ENCODE measurements around the gene SLC23A3. TPM values are rescaled to one million over a fixed set of nuclear protein-coding genes. Genes with fewer than 3 reads are reported as not detected.
"Not testable (repeated sequence)": the region's sequence is repeated elsewhere in the genome, so short reads cannot be mapped to it uniquely, and the experiment has no call there.

Gene SLC23A3
- polyA plus RNA-seq, 1 experiment, result 0.53 TPM

DNA sequence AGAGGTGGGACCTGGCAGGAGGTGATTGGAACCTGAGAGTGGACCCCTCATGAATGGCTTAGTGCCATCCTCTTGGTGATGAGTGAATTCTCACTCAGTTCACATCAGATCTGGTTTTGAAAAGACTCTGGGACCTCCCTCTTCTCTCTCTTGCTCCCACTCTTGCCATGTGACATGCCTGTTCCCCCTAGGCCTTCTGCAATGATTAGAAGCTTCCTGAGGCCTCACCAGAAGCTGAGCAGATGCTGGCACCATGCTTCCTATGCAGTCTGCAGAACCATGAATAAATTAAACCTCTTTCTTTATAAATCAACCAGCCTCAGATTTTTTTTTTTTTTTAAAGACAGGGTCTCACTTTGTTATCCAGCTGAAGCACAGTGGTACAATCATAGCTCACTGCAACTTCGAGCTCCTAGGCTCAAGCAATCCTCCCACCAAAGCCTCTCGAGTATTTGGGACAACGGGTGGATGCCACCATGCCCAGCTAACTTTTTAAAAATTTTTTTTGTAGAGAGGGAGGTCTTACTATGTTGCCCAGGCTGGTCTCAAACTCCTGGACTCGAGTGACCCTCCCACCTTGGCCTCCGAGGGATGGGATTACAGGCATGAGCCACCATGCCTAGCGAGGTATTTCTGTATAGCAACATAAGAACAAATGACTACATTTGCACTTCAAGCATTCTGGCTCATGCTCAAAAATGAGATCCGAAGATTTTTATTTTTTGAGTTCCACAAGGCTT is 34.8 kb upstream of the SLC23A3 start:
- TF ChIP-seq, protein P1, sequence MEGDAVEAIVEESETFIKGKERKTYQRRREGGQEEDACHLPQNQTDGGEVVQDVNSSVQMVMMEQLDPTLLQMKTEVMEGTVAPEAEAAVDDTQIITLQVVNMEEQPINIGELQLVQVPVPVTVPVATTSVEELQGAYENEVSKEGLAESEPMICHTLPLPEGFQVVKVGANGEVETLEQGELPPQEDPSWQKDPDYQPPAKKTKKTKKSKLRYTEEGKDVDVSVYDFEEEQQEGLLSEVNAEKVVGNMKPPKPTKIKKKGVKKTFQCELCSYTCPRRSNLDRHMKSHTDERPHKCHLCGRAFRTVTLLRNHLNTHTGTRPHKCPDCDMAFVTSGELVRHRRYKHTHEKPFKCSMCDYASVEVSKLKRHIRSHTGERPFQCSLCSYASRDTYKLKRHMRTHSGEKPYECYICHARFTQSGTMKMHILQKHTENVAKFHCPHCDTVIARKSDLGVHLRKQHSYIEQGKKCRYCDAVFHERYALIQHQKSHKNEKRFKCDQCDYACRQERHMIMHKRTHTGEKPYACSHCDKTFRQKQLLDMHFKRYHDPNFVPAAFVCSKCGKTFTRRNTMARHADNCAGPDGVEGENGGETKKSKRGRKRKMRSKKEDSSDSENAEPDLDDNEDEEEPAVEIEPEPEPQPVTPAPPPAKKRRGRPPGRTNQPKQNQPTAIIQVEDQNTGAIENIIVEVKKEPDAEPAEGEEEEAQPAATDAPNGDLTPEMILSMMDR (IDR thresholded peaks at IDR 0.05; ENCODE audit: low read depth, low read length), result no peak
- POLR2A ChIA-PET, result interaction anchor here (0.7 kb wide), 1 partner anchor 178 kb away, joined by 3 read pairs; no protein-coding TSS in a partner anchor
- Histone ChIP-seq H3K27ac (ENCODE audit: low read depth, low read length) (no peak overlapping the region), H3K9me3 (ENCODE audit: control insufficient read depth, insufficient read depth, low read length) (peaks cover 3% of the 10 kb centered on the region), H3K27me3 (ENCODE audit: control insufficient read depth, insufficient read depth, low read length) (no peaks in the 10 kb centered on the region), H3K4me3 (ENCODE audit: low read depth, low read length) (no peak overlapping the region)
- CTCF ChIA-PET, result no interaction called here
- DNase-seq (ENCODE audit: low read depth, low spot score), result no peak

DNA sequence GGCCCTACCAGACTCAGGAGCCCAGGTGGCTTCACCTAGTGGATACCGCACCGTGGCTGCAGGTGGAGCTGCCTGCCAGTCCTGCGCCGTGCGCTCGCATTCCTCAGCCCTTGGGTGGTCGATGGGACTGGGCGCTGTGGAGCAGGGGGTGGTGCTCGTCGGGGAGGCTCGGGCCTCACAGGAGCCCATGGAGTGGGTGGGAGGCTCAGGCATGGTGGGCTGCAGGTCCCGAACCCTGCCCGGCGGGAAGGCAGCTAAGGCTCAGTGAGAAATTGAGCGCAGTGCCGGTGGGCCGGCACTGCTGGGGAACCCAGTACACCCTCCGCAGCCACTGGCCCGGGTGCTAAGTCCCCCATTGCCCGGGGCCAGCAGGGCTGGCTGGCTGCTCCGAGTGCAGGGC is 31.5 kb upstream of the SLC23A3 start:
- H3K4me3 ChIP-seq (ENCODE audit: low read depth, low read length); CTCF ChIA-PET; H3K9me3 ChIP-seq (ENCODE audit: control insufficient read depth, insufficient read depth, low read length); H3K27ac ChIP-seq (ENCODE audit: low read depth, low read length); H3K27me3 ChIP-seq (ENCODE audit: control insufficient read depth, insufficient read depth, low read length); DNase-seq (ENCODE audit: low read depth, low spot score): not testable (repeated sequence)
- POLR2A ChIA-PET, result interaction anchor here (0.6 kb wide), 1 partner anchor 430 kb away, joined by 3 read pairs; no protein-coding TSS in a partner anchor

DNA sequence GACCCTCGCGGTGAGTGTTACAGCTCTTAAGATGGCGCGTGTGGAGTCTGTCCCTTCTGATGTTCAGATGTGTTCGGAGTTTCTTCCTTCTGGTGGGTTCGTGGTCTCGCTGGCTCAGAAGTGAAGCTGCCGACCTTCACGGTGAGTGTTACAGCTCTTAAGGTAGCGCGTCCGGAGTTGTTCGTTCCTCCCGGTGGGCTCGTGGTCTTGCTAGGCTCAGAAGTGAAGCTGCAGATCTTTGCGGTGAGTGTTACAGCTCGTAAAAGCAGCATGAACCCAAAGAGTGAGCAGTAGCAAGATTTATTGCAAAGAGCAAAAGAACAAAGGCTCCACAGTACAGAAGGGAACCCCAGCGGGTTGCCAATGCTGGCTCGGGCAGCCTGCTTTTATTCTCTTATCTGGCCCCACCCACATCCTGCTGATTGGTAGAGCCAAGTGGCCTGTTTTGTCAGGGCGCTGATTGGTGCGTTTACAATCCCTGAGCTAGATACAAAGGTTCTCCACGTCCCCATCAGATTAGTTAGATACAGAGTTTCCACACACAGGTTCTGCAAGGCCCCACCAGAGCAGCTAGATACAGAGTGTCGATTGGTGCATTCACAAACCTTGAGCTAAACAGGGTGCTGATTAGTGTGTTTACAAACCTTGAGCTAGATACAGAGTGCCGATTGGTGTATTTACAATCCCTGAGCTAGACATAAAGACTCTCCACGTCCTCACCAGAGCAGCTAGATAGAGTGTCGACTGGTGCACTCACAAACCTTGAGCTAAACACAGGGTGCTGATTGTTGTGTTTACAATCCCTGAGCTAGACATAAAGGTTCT is 30.9 kb upstream of the SLC23A3 start:
- POLR2A ChIA-PET; H3K4me3 ChIP-seq (ENCODE audit: low read depth, low read length); DNase-seq (ENCODE audit: low read depth, low spot score); CTCF ChIA-PET; H3K27ac ChIP-seq (ENCODE audit: low read depth, low read length); H3K9me3 ChIP-seq (ENCODE audit: control insufficient read depth, insufficient read depth, low read length); H3K27me3 ChIP-seq (ENCODE audit: control insufficient read depth, insufficient read depth, low read length): not testable (repeated sequence)

DNA sequence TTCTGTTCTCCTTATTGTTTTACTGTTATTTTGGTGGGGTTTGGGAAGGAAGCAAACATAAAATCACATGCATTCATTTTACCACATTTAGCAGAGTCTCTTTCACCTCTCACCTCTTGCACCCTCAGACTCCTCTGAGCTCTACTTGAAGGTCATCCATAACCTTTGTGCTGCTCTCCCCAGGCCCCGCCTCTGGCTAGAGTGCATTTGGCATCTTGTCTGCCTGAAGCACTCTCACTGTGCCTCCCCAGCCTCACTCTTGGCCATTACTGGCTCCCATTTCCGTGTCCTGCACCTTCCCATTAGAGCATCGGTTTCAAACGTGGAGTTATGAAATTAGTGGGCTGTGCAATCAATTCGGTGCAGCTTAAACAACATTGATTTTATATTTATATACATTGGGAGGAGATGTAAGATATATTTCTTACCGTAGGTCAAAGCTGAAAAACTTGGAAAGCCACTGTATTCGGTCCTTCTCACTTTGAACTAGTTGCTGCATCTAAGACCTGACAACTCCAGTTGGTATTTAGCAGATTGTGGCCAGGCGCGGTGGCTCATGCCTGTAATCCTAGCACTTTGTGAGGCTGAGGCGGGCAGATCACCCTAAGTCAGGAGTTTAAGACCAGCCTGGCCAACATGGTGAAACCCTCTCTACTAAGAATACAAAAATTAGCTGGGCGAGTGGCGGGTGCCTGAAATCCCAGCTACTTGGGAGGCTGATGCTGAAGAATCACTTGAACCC is 29.8 kb upstream of the SLC23A3 start:
- no peaks in the 10 kb centered on the region for H3K27me3 ChIP-seq (ENCODE audit: control insufficient read depth, insufficient read depth, low read length)
- TF ChIP-seq, protein P1 (IDR thresholded peaks at IDR 0.05; ENCODE audit: low read depth, low read length), result no peak
- peaks cover 3% of the 10 kb centered on the region for H3K9me3 ChIP-seq (ENCODE audit: control insufficient read depth, insufficient read depth, low read length)
- CTCF ChIA-PET, result interaction anchor here (0.7 kb wide), 1 partner anchor 141 kb away, joined by 3 read pairs; no protein-coding TSS in a partner anchor
- H3K4me3 ChIP-seq (ENCODE audit: low read depth, low read length), result no peak overlapping the region
- POLR2A ChIA-PET, result no interaction called here
- DNase-seq (ENCODE audit: low read depth, low spot score), result no peak
- H3K27ac ChIP-seq (ENCODE audit: low read depth, low read length), result no peak overlapping the region

DNA sequence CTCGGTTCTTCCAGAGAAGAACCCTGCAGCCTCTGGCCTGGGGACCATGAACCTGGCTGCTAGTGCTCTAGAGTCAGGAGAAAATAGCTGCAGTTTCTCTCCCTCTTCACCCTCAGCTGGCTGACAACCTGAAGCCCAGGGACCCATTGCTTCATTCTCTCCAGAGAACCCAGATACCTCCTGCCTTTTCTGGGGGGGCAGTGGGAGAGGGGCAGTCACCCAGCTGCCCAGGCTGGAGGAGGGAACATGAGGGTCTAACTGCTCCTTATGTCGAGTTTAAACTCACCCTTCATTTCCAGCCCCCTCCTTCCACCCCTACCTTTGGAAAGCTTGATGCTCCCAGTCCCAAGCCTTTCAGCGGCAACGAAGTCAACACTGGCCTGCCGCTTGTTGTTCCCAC is 29.1 kb upstream of the SLC23A3 start:
- DNase-seq (ENCODE audit: low read depth, low spot score), result no peak
- ChIA-PET CTCF (interaction anchor here (0.7 kb wide), 1 partner anchor 140 kb away, joined by 3 read pairs; no protein-coding TSS in a partner anchor), POLR2A (no interaction called here)
- H3K4me3 ChIP-seq (ENCODE audit: low read depth, low read length), result no peak overlapping the region
- H3K9me3 ChIP-seq (ENCODE audit: control insufficient read depth, insufficient read depth, low read length), result peaks cover 3% of the 10 kb centered on the region; the same call in 1 of the 2 replicates
- TF ChIP-seq, protein P1 (IDR thresholded peaks at IDR 0.05; ENCODE audit: low read depth, low read length), result no peak
- H3K27me3 ChIP-seq (ENCODE audit: control insufficient read depth, insufficient read depth, low read length), result no peaks in the 10 kb centered on the region
- H3K27ac ChIP-seq (ENCODE audit: low read depth, low read length), result no peak overlapping the region

All from AG04450 (cell line).